ENCODE data around the gene CNKSR1.

GRCh38 chr1:26180010-26180506, 2.8 kb downstream of the CNKSR1 start:
- TF ChIP-seq CTCF (conservative IDR thresholded peaks at IDR 0.05) (no peak), ZFX (IDR thresholded peaks at IDR 0.05) (no peak)

Data from C4-2B (cell line).